ENCODE results near the gene SEMA3D.
A peak's percentile ranks its signal among the peaks of the same experiment; 100 is the strongest.

SEMA3D gene

DNA sequence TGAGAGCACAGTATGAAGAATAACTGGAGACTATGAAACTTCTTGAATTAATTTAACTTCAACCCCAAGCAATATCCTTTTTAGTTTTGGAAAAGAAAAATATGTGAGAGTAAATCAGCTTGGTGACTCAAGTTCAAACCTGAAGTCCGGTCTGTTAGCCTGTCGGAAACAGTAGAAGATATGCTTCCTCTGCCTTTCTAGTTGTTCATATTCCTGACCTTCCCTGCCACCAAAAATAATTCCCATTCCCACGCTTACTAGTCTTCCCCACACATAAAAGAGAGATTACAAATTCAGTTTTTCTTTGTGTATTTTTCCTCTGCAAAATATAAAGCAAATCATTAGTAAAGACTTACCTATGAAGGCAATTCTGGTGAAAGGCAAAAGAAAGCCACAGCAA, 3.6 kb downstream of the SEMA3D start:
- DNase-seq, result no peak

DNA sequence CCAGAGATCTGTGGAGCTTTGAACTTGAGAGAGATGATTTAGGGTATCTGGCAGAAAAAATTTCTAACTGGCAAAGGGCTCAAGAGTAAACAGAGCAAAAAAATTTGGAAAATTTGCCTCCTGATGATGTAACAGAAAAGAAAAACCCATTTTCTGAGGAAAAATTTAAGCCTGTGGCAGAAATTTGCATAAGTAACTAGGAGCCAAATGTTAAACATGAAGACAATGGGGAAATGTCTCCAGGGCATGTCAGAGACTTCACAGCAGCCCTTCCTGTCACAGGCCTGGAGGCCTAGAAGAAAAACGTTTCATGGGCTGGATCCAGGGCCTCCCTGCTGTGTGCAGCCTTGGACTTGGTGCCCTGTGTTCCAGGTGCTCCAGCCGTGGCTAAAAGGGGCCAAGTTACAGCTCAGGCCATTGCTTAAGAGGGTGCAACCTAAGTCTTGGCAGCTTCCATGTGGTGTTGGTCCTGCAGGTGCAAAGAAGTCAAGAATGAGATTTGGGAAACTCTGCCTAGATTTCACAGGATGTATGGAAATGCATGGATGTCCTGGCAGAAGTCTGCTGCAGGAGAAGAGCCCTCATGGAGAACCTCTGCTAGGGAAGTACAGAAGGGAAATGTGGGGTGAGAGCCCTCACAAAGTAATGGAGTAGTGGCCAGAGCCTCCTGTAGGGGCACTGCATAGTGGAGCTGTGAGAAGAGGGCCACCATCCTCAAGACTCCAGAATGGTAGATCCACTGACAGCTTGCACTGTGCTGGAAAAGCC, 8.1 kb downstream of the SEMA3D start:
- DNase-seq, result no peak

DNA sequence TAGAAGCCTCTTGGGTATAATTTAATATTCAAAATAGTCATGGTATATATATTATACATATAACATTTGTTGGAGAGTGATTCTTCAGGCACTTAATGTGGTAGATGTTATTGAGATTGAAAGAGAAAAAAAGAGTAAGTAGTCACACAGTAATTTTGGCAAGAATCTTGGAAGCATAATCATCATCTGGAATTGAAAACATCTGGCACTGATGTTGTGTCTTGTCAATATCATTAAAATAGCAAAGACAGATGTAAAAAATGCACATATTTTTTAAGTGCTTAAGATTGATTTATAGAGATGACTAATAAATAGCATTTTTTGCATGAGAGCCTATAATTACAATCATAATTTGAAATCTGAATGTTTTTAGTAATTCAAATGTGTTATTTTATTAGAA, 9.5 kb downstream of the SEMA3D start:
- DNase-seq, result no peak

DNA sequence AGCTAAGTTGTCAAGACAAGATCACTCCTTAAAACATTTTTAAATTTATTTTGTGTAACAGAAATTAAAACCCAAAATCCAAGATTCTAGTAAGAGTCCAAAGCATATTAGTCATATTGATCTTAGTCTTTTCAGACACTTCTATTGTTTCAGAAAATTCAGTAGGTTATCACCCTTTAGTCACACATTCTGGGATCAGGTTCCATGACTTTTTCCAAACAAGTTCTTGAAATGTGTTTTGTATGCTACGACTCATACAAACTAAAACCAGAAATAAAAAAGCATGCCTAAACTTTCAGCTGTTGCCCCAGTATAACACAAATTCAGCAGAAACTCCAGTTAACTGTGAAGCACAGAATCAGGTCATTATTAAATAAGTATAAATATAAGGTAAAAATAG, 10.7 kb downstream of the SEMA3D start:
- no peak for DNase-seq

DNA sequence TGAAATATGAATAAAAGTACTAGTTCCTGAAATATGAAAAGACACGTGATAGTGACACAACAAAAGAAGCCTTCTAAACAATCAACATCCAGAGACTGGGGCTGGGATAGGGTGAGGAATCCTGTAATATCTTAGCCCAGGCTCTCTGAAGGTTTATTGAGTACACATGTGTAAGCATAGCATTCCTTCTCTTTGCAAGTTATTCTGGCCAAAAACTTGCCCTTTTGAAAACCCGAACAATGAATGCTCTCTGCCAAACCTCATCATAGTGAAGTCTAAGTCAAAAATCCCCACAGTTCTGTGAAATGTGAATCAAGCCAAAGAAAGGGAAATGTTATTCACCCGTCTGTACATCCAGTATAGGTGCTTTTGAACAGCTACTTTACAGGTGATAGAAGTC, 11.6 kb downstream of the SEMA3D start:
- DNase-seq, result no peak

DNA sequence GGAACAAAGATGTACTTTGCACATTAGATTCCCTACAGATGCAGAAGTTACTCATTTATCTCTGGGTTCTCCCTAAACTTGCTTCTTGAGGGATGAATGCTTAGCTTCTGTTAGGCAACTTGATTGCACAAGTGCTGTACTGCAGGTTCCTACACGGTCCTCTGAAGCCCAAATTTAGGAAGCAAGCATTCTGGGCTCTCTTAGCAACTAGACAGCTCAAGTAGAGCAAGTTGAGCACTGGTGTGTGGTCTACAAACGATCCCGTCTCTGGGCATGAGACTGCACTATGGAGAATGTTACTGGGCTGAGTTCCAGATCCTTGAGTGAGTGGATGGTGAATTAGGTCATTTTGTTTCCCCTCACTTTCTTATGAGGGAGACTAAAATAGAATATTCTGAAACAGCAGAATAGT, 14.3 kb downstream of the SEMA3D start:
- no peak for DNase-seq

DNA sequence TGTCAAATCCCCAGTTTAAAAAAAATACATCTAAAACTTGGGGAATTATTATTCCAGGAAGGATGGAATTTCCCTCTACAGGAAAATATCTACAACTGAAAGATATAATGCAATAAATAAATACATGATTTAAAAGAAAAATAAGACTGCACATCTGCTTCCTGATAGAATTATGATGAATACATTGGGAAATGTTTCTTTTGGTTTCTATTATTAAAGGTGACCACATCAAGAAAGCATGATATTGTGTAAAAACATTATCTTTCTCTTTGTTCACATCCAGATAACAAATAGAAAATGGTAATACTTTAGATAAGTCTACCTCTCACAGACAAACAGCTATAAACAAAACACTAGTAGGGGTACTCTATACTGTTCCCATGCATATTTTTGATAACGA, 19.2 kb downstream of the SEMA3D start:
- DNase-seq, result no peak

DNA sequence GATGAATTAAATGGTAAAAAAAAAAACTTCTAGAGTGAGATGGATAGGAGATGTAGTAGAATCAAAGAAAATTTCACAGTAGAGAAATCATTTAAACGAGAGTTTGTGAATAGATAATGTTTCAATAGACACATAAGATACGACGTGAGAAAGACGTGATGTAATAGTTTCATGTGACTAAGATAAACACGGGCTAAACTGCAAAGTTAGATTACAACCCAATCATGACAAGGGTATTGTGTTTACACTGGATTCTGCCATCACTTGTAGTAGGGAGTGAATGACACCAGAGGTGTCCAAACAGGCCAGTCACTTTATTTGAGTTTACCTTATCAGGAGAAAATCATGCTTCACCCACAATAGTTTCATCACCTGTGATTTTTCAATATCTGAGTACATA, 21.6 kb downstream of the SEMA3D start:
- DNase-seq, result peak; percentile 12

DNA sequence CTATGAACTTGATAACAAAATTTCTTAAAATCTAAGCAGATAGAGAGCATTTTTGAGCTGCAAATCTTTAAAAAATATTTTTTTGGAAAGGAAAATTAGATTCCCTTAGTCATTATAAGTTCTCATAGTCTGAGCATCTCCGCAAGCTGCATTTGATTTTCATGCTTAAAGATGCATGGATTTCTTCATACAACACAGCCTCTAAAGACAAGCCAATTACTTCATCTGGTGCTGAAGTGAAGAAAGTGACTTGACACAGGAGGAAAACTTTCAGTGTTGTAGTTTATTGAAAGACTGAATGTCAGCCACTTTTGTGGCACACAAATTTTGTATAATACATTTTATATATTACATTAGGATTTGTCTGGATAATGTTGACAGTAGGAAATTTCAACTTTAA, 22.5 kb downstream of the SEMA3D start:
- no peak for DNase-seq

DNA sequence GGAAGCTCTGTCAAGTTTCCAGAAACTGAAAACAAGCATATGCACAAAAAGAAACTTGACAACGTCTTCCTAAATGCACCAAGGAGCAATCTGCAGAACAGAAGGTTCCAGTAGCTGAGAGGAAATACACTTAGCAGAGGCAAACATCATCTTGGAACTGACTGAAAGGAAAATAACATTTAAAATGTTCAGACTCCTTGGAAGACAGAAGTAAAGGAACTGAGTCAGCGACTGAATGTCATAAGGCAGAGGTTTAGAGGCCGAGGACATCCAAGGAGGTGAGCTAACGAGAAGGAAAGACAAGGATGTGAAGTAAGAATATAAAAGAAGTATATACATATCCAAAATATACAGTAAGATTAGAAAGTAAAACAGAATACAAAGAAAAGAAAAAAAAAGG, 24.1 kb downstream of the SEMA3D start:
- DNase-seq, result no peak

DNA sequence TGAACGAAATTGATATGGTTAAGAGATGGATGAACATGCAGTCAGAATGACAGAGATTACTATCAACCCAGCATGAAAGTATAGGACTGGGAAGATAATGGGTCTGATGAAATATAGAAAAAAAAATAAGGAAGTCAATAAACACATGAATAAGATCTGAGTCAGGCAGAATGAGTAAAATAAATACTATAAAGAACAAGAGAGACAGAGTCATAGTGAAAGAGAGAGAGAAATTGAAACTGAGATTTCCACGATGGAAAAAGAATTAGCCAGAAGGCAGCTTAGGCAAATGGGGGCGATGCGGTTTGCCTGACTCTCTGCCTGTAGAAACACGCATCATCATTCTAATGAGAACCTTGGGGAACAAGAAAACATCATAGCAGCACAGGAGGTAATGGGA, 26.6 kb downstream of the SEMA3D start:
- DNase-seq, result no peak

DNA sequence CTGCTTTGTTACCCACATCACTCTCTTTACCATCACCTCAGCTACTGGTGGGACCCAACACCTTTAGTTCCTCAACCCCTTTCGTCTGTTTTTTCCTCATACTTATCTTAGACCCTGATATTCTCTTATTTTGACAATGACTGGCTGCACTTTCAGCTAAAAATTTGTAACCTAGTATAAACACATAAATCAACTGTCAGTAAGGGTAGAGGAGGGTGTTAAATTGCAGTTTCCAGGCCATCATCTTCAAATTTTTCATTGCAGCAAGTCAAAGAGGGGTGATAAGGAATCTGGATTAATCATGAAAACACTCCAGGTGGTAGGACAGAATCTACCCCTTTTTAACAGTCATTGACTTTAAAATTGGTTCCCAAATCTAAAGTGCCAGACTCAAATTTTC, 27.9 kb downstream of the SEMA3D start:
- DNase-seq, result no peak

DNA sequence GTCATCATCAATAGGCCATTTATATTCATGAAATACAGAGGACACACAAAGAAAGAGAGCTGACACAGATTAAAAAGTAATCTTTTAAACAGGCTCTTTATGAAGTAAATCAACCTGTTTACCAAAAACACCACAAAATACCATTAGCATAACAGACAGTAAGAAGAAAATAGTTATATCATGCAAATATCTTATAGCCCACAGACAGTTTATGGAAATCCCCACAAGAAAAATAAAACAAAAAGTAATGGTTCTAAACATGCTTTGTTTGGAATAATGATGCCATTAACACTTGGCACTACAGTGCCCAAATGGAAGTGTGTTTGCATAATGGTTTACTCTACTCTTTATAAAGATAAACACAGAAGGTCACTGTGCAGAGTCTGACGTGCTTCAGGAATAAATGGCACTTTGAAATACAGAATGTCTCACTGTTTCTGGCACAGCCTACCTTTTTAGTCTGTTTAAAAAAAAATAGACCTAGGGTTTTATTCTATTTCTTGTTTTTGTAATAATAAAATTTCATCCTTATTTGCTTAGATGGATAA, 30.1 kb downstream of the SEMA3D start:
- DNase-seq, result peak; percentile 89

DNA sequence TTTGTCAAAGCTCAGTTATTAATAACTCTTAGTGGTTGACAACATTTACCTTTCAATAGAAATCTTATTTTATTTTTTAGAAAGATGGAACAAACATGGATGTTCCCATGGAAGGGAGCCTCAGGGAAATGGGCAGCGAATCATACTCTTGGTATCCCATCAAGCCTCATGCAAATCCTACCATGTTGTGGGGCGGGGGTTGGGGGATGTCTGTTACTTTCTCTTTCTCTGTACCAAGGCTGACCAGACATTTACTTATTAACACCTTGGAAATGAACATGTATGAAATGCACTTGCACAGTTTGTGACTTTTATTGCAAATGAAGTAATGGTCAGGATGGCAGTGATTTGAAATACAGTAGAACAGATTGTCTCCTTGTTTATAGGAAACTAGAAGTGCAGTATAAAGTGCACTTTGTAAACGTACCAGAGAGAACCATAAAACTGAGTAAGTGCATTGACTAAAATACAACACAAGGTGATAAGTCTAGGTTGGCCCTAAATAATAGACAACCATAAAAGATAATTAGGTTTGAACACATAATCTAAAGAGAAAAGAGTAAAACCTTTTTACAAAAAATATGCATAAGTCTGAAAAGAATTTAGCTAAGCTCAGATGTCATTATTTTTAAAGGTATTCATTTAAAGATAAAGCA, 32.4 kb downstream of the SEMA3D start:
- DNase-seq, result peak; percentile 47

DNA sequence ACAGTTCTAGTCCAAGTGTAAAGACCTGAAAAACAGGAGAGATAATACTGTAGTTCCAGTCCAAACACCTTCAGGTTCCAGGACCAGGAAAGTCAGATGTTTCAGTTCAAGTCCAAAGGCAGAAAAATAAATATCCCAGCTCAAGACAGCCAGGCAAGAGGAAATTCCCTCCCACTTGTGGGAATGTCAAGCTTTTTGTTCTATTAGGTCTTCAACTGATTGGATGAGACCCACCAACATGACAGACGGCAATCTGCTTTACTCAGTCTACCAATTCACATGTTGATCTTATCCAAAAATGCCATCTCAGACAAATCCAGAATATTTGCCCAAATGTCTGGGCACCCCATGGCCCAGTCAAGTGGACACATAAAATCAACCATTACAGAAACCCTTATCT, 33.1 kb downstream of the SEMA3D start:
- no peak for DNase-seq

DNA sequence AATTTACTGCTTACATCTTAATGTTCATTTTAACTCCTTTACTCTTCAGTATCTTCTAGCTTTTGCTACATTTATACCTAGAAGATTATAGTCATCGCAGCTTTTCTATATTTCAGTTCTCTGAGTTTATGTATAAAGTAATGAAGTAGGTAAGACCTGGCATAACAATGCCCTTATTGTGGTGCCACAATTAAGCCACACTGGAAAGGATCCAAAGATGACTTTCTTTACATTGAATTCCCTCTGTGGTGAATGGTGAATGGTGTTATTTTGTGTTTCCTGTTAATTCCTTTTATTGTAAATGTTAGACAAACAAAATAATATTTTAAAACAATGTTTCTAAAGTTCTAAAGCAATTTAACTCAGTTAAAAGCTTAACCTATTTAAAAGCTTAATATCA, 36.2 kb downstream of the SEMA3D start:
- peak; percentile 49 for DNase-seq

DNA sequence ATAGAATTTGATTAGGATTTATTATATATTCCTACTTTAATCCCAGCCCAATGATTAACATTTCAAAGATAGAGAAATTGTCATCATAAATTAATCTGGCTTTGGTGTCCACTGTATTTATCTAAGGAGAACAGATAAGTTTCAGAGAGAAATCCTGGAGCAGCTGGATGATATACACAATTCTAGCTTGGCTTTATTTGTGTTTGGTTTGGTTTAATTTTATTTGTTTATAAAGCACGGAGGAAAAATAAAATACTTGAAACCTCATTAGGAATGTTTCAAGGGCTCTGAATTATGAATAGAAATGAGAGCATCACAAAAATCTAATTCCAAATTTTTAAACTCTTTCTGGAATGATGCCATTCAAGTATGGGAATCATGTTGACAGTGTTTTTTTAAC, 42.1 kb downstream of the SEMA3D start:
- DNase-seq, result no peak

DNA sequence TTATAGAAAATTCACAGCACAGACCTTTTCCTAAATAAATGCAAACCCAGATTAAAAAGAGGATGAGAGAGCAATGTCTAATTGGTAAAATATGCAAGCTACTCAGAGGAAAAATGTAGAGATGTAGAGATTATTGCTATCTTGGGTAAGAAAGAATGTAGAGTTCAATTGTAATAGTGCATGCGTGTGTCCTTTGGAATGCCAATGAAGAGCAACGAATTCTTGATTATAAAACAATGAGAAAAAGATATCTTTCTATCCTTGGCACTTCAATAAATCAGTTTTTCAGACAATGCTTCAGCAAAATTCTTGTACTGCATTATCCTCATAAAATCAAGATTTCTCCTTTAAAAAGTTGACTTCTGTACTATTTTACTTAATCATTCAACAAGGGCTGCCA, 50.9 kb downstream of the SEMA3D start:
- no peak for DNase-seq

DNA sequence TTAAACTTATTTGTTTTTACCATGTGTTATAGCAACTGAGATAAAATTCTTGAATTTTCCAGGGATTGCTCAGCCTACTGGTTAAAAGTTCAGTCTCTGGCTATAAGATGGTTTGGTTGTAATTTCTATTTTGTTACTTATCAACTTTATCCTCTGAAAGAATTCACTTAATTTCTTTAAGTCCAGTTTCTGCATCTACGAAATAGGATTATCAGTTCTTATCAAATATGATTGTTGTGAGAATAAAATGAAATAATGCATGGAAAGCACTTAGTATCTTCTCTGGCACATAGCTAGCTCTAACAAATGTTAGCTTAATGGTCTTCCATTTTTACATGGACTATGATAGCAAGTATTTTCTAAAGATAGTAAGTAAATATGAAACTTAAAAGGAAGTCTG, 53.3 kb downstream of the SEMA3D start:
- no peak for DNase-seq

DNA sequence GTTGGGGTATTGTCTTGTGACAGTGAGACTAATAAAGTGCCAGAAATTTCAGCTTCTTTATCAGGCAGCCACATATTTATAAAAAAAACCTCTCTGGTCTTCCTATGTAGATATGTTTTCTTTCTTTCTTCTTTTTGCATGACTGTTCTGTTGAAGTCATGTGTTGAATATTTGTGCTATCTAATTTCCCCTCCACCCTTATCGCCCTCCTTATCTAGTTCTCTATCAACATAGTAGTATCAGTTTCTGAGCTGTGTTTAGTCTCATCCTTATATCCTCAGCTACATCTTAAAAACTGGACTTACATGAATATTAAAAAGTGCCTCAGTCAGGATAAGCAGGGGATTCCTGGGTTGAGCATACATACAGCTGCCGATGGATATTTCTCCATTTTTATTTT, 53.9 kb downstream of the SEMA3D start:
- no peak for DNase-seq

DNA sequence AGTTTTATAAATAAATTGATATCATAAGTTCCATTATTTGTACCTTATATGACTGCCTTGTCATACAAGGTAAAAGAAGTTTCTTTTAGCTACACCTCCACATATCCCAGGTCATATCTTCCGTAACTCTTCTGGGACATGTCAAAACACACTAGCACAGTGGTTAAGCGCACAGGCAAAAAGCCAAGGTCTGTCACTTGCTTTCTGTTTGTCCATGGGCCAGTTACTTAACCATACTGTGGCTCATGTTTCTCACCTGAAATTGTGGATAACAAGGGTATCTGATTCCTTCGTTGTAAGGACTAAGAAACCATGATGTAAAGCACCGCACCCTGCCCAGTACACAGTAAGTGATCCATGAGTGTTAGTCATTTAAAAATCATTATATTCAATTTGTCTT, 56.2 kb downstream of the SEMA3D start:
- DNase-seq, result no peak

DNA sequence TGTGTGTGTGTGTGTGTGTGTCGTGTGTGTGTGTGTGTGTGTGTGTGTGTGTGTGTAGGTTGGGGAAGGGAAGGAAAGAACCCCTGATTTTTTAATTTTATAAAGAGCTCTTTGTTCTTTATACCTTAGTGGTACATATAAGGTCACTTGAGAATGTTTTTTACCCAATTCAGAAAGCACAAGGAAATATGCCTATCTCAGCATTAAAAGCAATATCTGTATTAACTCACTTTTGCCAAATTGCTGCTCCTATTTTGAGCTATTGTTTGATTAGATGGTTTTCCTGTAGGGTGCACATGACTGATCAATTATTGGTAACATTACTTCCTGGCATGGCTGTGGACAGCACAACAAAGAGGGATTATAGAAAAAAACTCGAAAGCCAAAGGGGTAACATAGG, 60.5 kb downstream of the SEMA3D start:
- no peak for DNase-seq

DNA sequence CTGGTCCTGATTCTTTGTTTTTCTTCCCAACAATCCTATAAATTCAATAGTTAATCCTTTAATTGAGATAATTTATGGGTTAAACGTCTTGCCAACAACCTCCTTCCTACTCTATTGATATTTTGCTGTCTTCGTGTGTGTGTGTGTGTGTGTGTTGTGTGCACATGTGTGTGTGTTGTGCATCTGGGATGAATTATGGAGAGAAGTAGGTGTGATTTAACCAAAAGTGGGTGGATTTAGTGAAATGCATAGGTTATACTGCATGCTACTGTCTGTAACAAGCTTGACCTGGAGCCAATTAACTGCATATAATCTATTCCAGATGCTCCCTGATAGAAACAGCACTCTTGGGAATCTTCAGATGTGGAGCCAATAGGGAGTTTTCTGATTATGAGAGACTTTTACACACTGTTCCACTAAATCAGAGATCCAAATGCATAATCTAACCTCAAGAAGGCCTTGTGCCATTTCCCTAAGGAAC, 61.2 kb downstream of the SEMA3D start:
- DNase-seq, result no peak

DNA sequence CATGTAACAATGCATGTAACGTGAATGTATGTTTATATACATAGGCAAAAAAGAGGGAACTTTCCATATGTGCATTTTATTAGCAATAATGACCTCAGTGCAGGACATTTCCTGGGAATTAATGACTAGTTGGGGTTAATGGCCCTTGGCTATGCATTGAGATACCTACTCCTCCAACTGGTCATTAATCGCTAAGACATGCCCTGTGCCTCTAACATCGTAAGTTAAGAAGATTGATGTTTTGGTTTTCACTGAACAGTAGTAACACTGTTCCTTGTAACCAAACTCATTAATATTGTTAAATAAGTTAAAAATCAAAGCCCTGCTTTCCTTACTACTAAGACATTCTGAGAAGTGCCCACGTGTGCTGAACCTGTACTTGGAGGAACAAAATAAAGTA, 61.7 kb downstream of the SEMA3D start:
- no peak for DNase-seq

DNA sequence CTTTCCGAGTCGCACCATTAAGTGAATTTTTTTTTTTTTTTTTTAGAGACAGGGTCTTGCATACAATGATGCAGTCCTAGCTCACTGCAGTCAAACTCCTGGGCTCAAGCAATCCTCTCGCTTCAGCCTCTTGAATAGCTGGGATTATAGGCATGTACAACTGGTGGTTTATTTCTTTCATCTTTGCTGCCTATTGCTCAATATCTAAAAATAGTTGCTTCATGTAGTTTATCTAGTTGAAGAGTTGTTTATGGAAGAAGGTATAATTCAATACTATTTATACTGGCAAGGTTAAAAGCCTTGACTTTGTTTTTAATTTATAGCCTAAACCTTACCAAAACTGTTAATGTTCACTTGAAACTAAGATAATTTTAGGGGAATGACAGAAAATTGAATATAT, 66.9 kb downstream of the SEMA3D start:
- DNase-seq, result no peak

Measured in NCI-H748 treated with DMSO at 0.1 percent for 48 hours (cell line).